Activated T-helper 9 cell treated with anti-CD3 and anti-CD28 coated beads, Interleukin-2, amount 50 U/mL, for 16 hours (primary cell): Measurements from ENCODE around the gene USP3.
"Not testable (repeated sequence)": the region's sequence is repeated elsewhere in the genome, so short reads cannot be mapped to it uniquely, and the experiment has no call there.

ENCODE experiments used
- DNase-seq: peaks from one replicate; pipeline ENCODE4 v3.0.0-alpha.2; 2020; ENCODE audit warnings: low read depth

USP3 gene

DNA sequence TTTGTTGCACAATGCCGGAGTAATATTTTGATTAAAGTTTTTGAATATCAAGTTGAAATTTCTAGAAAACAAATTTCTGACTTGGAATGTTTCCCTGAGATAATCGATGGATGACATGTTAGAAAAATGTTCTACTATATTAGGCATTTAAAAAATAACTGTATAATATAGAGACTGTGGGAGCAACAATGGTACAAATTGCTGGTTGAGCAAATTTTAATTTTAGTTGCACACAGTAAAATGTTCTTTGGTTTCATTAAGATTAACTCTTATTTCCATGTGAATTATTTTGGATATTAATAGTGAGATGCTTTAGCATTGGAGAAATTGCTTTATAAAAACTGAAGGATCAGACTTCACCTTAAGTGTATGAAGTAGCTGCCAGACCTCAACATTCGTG is 9.3 kb downstream of the USP3 start:
- no peak for DNase-seq

DNA sequence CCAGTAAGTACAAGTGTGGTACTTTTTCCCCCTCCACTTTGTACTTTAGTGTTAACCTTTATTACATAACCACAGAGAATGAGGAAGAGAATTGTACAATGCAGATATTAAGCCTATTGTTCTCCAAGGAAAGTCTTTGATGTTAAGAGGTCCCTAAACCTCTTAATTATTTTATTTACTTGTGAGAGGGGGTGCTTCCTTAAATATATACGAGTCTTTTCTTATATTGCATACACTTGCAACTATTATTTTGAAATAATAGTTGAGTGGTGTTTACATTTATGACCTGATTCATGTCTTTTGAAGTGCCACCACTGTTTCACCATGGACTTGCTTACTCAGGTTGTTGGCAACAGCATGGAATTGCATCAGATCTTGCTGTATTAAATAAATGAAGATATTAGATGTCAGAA is 10.1 kb downstream of the USP3 start:
- DNase-seq: no peak

DNA sequence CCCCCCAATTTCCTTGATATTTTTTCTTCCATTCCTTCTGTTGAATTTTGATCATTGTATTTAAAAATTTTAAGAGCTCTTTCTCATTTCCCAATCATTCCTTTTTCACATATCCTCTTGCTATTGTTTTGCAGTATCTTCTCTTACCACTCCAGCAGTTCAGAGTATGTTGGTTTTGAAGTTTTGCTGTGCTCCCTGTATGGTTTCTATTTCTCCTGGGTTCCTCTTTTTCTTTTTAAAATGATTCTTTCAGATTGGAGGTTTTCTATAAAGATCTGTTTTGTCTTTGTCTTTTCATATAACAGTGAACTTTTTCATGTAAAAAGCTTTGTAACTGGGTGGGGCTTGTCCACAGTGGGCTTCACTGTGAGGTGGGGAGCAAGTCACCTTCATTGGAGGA is 12.8 kb downstream of the USP3 start:
- DNase-seq: no peak

DNA sequence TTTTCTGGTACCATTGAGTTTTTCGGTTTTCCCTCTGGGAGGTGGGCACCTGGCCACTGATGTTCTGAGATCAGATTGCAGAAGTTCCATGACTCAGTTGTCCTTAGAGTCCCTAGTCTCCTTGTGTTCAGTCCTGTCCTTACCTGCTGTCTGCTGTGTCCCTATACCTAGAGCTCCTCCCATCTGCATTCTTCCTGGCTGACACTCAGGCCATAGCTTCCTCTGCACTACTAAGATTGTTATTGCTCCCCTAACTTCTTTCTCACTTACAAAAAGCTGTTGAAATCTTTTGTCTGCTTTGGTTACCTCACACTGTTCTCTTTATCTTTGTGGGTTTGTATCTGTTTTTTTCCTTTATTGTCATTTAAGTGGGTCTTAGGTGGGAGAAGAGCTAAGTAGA is 13.2 kb downstream of the USP3 start:
- no peak for DNase-seq

DNA sequence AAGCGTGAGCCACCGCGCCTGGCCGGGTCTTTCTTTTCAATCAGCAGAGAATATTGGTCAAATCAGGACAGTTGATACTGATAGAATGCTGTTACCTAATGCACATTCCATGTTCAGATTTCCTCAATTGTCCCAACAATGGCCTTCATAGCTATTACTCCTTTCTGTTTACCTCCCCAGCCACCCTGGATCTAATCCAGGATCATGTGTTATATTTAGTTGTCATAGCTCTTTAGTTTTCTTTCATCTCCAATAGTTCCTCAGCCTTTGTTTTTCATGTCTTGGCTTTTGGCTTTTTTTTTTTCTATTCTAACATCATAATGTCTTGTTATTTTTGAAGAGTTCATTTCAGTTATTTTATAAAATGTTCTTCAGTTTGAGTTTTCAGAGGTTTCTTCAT is 14.6 kb downstream of the USP3 start:
- DNase-seq: no peak

DNA sequence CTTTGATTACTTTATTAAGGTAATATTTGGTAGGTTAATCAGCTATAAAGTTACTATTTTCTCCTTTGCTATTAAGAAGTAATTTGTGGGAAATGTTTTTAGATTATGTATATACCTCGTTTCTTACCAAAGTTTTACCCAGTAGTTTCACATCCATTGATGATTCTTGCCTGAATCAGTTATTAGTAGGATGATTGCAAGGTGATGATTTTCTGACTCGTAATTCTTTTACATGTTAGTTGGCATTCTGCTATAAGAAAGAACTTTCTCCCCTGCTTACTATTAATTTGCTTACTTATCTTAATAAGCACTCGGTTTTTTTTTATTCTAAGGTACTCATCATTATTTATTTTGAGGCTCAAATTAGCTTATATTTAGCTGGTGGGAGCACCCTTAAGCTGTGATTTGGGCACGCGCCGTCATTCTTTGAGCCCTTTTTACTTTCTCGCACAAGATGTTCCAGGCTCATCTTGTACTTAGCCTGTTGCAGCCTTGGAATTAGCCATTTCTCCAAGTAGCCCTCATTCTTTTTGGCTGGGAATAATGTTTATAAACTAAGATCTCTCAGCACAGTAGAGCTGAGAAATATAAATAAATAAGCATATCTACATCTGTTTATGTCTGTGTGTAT is 15.3 kb downstream of the USP3 start:
- no peak for DNase-seq

DNA sequence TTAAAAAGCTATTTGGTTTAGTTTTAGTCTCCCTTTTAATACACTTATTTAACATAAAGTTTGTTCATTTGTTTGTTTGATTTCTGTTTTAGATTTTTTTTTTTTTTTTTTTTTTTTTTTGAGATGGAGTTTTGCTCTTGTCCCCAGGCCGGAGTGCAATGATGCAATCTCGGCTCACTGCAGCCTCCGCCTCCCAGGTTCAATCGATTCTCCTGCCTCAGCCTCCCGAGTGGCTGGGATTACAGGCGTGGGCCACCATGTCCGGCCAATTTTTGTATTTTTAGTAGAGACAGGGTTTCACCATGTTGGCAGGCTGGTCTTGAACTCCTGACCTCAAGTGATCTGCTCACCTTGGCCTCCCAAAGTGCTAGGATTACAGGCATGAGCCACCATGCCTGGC is 16.1 kb downstream of the USP3 start:
- not testable (repeated sequence) for DNase-seq

DNA sequence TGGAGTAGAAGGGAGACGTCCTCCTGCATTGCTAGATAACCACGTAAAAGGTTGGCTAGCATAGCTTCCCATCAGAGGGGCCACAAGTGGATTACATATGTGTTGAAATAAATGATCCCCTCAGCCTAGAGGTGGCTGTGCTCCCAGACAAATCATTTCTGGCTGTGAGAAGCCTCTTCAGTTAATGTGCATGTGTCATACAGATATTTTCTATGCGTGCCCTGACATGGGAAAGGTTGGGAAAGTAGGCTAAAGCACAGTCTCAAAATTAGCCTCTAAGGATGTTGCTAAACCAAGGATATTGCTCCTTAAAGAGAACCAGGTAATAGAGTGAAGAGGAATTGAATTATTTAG is 17.8 kb downstream of the USP3 start:
- DNase-seq: no peak

DNA sequence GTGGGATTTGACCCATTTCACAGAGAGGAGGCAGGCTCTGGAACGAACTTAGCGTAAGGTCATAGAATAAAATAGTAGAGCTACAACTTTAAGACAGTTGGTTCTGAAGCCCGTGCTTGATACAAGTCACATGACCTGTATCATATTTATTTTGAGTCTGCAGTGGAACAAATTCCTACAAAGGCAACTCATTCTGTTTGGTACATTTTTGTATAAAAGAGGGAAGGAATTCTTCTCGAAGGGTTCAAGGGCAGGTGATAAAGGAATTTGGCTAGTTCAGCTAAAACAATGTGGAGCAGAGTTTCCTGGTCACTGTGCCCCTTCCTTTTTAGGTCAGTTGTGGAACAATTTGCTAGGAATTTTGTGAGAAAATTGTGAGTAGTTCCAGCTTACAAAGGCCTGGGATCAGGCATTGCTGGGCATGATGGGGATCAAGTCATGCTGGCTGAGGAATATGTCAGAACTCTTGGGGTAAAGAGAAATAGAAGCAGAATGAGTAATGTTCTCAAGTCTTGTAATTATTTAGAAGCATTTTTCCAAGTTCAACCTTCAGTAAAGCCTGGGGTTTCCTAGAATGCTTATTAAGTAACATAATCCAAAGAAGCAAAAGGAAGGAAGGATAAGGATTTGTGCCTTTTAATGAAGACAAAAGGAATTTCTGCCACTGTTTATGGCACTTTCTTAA is 19.1 kb downstream of the USP3 start:
- DNase-seq: no peak

DNA sequence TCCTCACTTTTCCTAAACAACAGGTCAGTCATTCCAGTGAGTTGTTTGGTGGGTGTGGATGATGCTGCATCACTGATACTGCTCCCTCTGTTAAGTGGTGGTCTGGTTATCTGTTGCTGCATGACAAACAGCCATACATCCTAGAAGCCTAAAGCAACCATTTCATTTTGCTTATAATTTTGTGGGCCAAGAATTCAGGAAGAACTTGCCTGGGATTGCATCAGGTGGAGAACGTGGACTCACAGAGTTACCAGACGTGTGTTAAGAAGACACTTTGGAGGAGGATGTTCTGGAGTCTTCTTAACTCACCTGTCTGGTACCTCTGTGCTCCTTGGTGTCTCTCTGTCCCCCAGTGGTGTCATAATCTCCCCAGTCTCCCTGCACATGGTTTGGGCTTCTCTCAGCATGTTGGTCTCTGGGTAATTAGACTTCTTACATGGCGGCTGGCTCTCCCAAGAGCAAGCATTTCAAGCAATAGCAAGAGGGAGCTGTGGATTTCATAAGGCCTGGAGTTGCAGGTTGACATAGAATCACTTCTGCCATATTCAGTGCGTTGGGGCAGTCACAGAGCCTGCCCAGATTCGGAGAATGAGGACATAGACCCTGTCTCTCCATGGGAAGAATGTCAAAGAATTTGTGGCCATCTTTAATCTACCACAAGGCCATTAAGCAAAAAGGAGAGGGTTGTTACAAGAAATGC is 20.1 kb downstream of the USP3 start:
- no peak for DNase-seq

DNA sequence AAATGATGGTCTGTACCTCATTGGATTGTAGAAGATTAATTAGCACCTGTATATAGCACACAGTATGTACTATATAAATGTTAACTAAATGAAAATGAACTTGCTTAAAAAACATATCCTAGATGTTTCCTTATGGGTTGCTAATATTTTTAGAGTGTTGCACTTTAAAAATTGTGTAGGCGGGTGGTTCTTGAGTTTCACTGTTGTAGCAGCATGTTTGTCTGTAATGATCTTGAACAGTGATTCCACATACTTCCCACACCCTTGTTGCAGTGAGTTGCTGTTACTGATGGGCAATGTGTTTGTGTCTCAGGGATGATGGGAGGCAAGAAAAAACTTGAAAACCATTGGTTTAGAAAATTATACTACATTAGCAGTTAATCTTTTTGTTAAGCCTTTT is 22.0 kb downstream of the USP3 start:
- no peak for DNase-seq

DNA sequence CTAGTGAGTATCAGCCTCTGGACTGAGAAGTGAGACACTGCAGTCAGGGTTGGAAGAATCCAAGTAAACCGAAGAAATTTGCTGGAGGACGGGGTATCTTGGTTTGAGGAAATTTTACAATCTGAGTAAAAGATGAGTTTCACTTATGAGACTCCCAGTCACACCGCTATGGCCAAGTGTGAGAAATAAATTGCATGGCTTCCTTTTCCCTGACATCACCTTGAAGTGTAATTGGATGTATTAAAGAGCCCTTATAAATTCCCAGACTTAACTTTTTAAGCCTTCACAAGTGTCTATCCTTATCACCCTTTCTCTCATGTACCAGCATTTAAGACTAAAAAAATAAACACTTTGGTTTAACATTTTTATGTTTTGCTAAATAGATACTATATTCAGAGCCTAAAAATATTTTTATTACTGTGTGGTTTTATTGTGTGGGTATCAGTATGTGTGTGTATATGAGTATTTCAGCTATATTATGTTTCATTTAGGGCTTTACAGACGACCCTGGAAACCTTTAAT is 23.8 kb downstream of the USP3 start:
- no peak for DNase-seq

DNA sequence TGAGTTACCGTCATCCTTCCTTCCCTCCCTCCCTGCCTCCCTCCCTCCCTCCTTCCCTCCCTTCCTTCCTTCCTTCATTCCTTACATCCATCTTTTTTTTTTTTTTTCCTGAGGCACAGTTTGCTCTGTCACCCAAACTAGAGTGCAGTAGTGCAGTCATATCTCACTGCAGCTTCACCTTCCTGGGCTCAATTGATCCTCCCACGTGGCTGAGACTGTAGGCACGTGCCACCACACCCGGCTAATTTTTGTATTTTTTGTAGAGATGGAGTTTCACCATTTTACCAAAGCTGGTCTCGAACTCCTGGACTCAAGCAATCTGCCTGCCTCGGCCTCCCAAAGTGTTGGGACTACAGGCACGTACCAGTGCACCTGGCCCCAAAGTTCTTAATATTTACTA is 25.8 kb downstream of the USP3 start:
- no peak for DNase-seq

DNA sequence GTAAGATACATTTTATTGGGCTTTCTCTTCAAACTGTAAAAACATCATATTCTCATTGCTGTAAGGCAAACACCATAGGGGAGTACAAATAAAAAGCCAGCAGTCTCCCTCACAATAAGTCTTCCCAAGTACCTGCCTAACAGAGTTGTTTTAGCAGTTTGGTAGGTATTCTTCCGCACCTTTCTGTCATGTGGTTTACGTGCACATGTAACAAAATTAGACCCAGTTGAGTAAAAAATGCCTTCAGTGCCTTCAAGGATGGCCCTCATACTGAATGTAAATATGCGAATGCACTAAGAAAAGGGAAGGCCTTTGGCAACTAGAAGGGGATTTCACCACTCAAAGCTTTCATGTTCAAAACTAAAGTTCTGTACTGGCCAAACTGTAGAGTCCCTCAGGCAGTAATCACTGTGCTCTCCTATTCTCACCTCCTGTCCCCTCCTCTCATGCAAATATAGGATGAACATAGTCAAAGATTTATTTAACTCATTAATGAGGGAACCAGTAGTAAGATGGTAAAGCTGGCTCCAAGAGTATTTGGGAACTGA is 26.4 kb downstream of the USP3 start:
- DNase-seq: no peak

DNA sequence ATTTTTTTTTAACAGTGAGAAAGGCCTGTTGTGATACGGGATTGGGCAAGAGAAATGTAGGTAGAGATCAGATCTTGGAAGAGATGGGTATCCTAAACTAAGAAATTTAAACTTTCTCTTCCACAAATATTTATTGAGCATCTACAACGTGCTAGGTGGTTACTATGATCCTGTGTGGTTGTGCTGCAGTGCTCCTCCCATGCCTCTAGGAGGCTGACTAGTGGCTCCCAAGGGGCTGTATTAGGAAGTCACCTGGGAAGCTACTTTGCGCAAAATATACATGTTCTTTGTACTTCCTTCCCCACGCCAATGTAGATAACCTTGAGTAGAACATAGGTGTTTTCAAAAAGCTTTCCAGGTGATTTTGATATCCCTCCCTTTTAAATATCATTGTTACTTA is 27.2 kb downstream of the USP3 start:
- DNase-seq: no peak

DNA sequence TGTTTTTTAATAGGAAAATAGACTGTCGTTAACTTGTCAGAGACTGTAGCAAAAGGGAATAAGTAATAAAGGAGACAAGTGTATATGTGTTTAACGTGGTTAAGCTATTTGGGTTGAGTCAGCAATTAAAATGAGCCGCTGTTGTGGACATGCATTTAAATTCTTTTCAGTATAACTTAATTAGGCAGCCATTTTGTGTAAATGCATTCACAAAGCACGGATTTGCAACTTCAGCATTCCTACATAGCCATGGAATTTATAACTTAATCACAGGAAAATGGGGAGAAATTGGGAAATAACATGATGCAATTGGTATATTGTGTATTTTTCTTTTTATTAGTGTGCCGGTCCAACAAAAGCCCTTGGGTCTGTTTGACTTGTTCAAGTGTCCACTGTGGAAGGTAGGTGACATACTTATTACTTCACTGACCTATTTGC is 27.9 kb downstream of the USP3 start:
- no peak for DNase-seq

DNA sequence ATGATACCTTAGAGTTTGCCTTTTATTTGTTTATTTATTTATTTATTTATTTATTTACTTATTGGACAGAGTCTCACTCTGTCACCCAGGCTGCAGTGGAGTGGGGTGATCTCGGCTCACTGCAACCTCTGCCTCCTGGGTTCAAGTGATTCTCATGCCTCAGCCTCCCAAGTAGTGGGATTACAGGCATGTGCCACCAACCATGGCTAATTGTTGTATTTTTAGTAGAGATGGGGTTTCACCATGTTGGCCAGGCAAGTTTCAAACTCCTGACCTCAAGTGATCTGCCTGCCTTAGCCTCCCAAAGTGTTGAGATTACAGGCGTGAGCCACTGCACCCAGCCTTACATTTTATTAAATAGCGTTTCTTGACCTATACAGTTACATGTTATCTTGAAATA is 30.5 kb downstream of the USP3 start:
- not testable (repeated sequence) for DNase-seq

DNA sequence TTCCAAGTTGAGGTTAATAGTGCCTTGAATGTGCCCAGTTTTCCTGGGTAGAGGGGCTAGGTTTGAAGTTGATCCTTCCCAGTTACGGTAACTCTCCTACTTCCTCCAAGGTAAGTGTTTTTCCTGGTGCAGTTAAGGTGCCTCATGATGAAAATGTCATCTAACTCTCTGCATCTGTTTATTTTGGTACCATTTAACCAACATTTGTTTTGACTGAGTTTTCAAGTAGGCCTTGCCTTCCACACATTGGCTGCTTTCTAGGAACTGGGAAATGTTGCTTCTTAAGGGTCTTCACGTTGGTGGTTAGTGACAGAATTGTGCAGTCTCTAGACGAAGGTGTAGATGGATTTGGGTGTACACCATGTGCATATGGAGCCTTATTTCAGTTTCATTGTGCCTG is 31.3 kb downstream of the USP3 start:
- no peak for DNase-seq

DNA sequence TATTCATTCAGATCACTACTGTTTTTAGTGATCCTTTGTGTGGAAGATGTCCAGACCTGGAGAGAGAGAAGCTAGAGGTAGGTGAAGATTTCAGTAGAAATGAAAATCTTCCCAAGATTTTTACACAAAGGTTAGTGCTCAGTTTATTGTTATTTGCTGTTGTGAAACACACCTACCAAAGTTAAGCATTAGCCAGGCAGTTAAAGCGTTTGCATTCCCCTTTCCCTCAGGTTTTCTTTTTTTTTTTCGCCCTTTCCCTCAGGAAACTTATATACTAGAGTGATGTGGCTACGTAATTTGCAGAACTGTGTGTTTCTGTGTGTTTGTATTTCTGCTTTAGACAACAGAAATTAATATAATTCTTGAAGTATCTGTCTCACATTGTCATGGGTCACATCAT is 34.5 kb downstream of the USP3 start:
- no peak for DNase-seq

DNA sequence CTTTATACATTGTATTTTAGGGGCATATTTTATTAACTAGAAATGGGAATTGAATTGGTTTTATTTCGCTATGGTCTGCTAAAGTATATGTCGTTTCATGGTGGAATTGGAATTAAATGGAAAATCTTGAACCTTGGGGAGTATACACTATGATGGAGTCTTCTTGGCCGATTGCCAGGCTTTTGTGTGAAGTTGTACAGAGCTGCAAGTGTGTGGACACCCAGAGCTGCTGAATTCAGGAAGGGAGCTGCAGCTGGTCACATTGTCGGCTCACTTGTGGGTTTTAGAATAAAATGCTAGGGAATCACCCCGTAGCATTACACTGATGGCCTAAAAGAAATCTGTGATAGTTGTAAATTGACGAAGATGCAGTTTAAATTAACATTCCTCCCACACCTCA is 35.1 kb downstream of the USP3 start:
- no peak for DNase-seq

DNA sequence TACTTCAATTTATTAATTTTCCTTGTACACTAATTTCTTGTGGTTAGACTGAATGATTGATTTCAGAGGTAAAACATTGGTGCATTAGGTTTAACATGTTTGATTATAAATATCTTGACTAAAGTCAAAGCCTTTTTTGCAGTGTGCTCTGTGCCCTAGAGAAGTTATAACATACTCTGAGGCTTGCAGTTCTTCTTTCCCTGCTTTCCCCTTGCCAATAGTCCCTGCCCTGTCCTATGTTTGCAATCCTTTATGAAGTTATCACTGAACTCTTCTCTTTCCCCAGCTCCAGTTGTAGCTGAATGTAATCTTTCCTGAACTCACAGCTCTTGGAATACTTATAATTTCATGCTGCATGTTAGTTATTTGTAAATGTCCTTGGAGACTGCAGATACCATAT is 35.6 kb downstream of the USP3 start:
- no peak for DNase-seq

DNA sequence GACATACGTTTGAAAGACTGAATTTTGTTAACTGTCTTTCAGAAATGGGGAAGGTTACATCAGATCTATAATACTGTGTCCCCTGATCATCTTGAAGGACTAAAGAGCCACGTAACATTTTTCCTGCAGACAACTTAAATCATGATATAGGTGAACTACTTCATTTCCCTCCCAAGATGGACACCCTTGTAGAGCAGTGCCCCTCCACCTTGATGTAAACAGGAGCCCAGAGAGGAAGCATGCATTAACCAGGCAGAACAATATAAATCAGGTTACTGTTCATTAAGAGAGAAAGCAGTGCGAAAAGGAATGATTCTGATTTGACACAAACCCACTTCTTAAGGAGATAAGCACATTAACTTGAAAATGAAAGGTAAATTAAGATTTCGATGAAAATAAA is 36.1 kb downstream of the USP3 start:
- no peak for DNase-seq
